Activated B cell treated with CpG ODN at 0.5 μM for 24 hours (primary cell): Measurements from ENCODE around the gene KCTD21. TPM values are rescaled to one million over a fixed set of nuclear protein-coding genes. Genes with fewer than 3 reads are reported as not detected.
"Not testable (repeated sequence)": the region's sequence is repeated elsewhere in the genome, so short reads cannot be mapped to it uniquely, and the experiment has no call there.

Experiments
- ATAC-seq: fragments of 200-7000 bp; cut with Tn5 transposase; one replicate; pipeline ENCODE4 v1.10.0; 2021; ENCODE audit warnings: low read depth, mild to moderate bottlenecking, moderate library complexity
- CTCF ChIA-PET: fragments of 350-600 bp; sonication (Branson Sonifier 250); formaldehyde crosslinking; loops from one replicate; lab custom pipeline; 2021; ENCODE audit warnings: antibody characterized with exemption; lab: Charles Lee
- POLR2A ChIA-PET: fragments of 350-600 bp; sonication (Branson Sonifier 250); formaldehyde crosslinking; loops from one replicate; lab custom pipeline; 2021; ENCODE audit warnings: antibody characterized with exemption; lab: Charles Lee
- DNase-seq: peaks from one replicate; pipeline ENCODE4 v3.0.0; 2022
- H3K27ac Mint-ChIP-seq: one replicate; pipeline ENCODE4 v1.8.0; 2020; ENCODE audit warnings: mixed read lengths
- H3K27me3 Mint-ChIP-seq: one replicate; pipeline ENCODE4 v1.8.0; 2021; ENCODE audit warnings: mixed read lengths
- H3K36me3 Mint-ChIP-seq: one replicate; pipeline ENCODE4 v1.8.0; 2021; ENCODE audit warnings: low read depth, mixed read lengths
- H3K4me1 Mint-ChIP-seq: one replicate; pipeline ENCODE4 v1.8.0; 2021; ENCODE audit warnings: mixed read lengths
- H3K4me3 Mint-ChIP-seq: one replicate; pipeline ENCODE4 v1.8.0; 2020; ENCODE audit warnings: mild to moderate bottlenecking, mixed read lengths
- H3K9me3 Mint-ChIP-seq: one replicate; pipeline ENCODE4 v1.8.0; 2020; ENCODE audit warnings: mixed read lengths
- intact Hi-C: fragments of 100-400 bp; cut with micrococcal nuclease; formaldehyde crosslinking; loops from one replicate; pipeline ENCODE4 v1.15.1; 2024
- total RNA-seq: library from RNA; stranded (reverse); gene quantifications from 2 replicates; pipeline ENCODE4 v1.2.3, GENCODE V29; 2022
- TF ChIP-seq, protein P1 (sequence below): fragments of 200-600 bp; IDR thresholded peaks from one replicate; pipeline ENCODE4 v1.8.0; 2022; ENCODE audit warnings: antibody characterized with exemption, mild to moderate bottlenecking

The KCTD21 gene
- 3.2 and 3.5 TPM in 2 replicates for total RNA-seq

DNA sequence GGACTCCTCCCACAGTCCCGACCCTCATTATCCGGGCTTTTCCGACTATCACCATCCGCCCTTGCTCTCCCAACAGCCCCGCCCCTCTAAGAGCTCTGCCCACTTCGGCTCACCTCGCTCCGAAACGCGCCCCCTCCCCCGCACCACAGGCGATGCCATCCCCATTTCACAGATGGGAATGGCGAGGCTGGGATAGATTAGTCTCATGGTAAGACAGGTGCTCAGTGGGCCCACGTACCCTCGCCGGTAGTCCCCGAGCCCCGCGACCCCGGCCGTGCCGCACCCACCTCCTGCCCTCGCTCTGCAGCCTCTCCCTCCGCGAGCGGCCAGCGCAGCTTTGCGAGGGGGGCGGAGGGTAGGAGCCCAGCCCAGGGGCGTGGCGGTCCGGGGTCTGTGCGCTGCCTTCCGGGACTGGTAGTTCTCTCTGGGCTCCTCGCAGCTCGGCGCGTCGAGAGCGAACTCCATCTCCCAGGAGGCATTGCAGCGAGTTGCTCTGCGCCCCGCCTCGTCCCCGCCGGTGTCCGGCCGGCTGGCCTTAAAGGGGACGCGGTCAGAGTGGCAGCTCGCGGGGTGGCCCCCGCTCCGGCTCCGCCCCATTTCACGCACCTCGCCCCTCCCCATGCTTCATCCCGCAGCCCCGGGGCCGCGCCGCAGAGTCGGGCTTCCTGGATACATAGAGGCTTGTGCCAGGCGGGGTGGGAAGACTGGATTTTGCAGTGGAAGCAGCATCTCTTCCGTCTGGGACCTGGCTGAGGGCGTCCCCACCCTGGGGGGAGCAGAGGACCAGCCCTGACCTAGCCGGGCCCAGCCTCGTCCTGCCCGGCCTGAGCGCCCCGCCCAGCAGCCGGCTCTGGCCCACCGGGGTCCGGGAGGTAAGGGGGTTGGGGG is at the start of gene KCTD21, which contains the start of gene USP35:
TSS of gene KCTD21 (minus strand) at position 341 of the 888 bp plus-strand sequence. CDS start 14,072 bp downstream, outside the sequence.
TSS of gene USP35 (plus strand) at position 634 of the 888 bp plus-strand sequence. CDS start 7,327 bp downstream, outside the sequence.
- intact Hi-C loops, result loop anchor here (1.0 to 2.0 kb wide), 9 partner anchors 34 to 551 kb away; partner anchors contain the start of genes ALG8, CLNS1A, GAB2 and INTS4
- DNase-seq (peak; percentile 92), ATAC-seq (peak; percentile 95)
- Mint-ChIP-seq H3K4me1 (peaks cover 36% of the 10 kb centered on the region), H3K27ac (peak within 1 kb of the TSS; percentile 87), H3K4me3 (peak within 1 kb of the TSS; percentile 95), H3K27me3 (no peaks in the 10 kb centered on the region), H3K36me3 (peaks cover 7% of the 10 kb centered on the region), H3K9me3 (no peaks in the 10 kb centered on the region)
- TF ChIP-seq, protein P1, sequence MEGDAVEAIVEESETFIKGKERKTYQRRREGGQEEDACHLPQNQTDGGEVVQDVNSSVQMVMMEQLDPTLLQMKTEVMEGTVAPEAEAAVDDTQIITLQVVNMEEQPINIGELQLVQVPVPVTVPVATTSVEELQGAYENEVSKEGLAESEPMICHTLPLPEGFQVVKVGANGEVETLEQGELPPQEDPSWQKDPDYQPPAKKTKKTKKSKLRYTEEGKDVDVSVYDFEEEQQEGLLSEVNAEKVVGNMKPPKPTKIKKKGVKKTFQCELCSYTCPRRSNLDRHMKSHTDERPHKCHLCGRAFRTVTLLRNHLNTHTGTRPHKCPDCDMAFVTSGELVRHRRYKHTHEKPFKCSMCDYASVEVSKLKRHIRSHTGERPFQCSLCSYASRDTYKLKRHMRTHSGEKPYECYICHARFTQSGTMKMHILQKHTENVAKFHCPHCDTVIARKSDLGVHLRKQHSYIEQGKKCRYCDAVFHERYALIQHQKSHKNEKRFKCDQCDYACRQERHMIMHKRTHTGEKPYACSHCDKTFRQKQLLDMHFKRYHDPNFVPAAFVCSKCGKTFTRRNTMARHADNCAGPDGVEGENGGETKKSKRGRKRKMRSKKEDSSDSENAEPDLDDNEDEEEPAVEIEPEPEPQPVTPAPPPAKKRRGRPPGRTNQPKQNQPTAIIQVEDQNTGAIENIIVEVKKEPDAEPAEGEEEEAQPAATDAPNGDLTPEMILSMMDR, result no peak
- ChIA-PET POLR2A (interaction anchor here (0.6 to 3.3 kb wide), 10 partner anchors 14 to 390 kb away, joined by 3 to 25 read pairs (median 9); partner anchors contain the start of genes ALG8, GAB2, INTS4 and NARS2), CTCF (interaction anchor here (0.8 to 1.1 kb wide), 2 partner anchors 41 to 376 kb away, joined by 3 to 4 read pairs; no protein-coding TSS in a partner anchor)

- no peak for DNase-seq
- H3K4me1 Mint-ChIP-seq, result no peaks in the 10 kb centered on the region
- intact Hi-C loops, result no loop called here
- POLR2A ChIA-PET, result no interaction called here
- peaks cover 39% of the 10 kb centered on the region for H3K36me3 Mint-ChIP-seq
- TF ChIP-seq, protein P1, result no peak
- ATAC-seq, result no peak
- H3K27ac Mint-ChIP-seq, result no peak overlapping the region
- no peak overlapping the region for H3K4me3 Mint-ChIP-seq
- CTCF ChIA-PET, result interaction anchor here (1.4 kb wide), 1 partner anchor 9 kb away, joined by 6 read pairs; no protein-coding TSS in a partner anchor
- H3K9me3 Mint-ChIP-seq, result peaks cover 14% of the 10 kb centered on the region
- H3K27me3 Mint-ChIP-seq, result no peaks in the 10 kb centered on the region
Observed at GRCh38 chr11:78237293-78238046, 49.0 kb upstream of the KCTD21 start.

DNA sequence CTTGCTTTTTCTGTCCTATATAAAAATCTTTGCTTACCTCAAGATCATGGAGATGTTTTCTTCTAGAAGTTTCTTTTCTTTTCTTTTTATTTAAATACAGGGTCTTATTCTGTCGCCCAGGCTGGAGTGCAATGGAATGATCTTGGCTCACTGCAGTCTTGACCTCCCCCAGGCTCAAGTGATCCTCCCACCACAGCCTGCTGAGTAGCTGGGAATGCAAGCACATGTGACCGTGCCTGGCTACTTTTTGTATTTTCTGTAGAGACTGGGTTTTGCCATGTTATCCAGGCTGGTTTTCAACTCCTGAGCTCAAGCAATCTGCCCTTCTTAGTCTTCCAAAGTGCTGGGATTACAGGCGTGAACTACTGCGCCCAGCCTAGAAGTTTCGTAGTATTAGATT is 45.6 kb upstream of the KCTD21 start:
- Mint-ChIP-seq H3K27ac (no peak overlapping the region), H3K4me1 (no peaks in the 10 kb centered on the region), H3K27me3 (no peaks in the 10 kb centered on the region), H3K36me3 (peaks cover 24% of the 10 kb centered on the region), H3K9me3 (peaks cover 6% of the 10 kb centered on the region), H3K4me3 (no peak overlapping the region)
- TF ChIP-seq, protein P1, result no peak
- intact Hi-C loops, result no loop called here
- ChIA-PET CTCF (no interaction called here), POLR2A (no interaction called here)
- ATAC-seq, result no peak
- no peak for DNase-seq

DNA sequence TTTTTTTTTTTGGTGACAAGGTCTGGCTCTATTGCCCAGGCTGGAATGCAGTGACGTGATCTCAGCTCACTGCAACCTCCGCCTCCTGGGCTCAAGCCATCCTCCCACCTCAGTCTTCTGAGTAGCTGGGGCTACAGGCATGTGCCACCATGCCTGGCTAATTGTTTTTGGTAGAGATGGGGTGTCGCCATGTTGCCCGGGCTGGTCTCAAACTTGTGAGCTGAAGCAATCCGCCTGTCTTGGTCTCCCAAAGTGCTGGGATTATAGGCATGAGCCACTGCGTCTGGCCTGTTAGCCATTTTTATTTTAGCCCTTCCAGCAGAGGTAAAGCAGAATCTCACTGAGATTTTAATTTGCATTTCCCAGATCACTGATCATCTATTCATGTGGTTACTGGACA is 44.6 kb upstream of the KCTD21 start:
- H3K27me3 Mint-ChIP-seq, H3K9me3 Mint-ChIP-seq, ATAC-seq, H3K4me1 Mint-ChIP-seq, H3K4me3 Mint-ChIP-seq, H3K27ac Mint-ChIP-seq, intact Hi-C loops, POLR2A ChIA-PET, DNase-seq, CTCF ChIA-PET: not testable (repeated sequence)
- H3K36me3 Mint-ChIP-seq, result peaks cover 23% of the 10 kb centered on the region

GRCh38 chr11:78231962-78232501 is 43.6 kb upstream of the KCTD21 start:
- Mint-ChIP-seq H3K4me3 (no peak overlapping the region), H3K36me3 (peaks cover 13% of the 10 kb centered on the region), H3K9me3 (no peaks in the 10 kb centered on the region), H3K4me1 (peaks cover 18% of the 10 kb centered on the region), H3K27me3 (no peaks in the 10 kb centered on the region), H3K27ac (no peak overlapping the region)
- POLR2A ChIA-PET, result no interaction called here
- TF ChIP-seq, protein P1, result no peak
- ATAC-seq (no peak), DNase-seq (no peak)
- CTCF ChIA-PET, result no interaction called here
- intact Hi-C loops, result no loop called here
